ENCODE results near the gene CASQ1.
A peak's percentile ranks its signal among the peaks of the same experiment; 100 is the strongest.

The CASQ1 gene

DNA sequence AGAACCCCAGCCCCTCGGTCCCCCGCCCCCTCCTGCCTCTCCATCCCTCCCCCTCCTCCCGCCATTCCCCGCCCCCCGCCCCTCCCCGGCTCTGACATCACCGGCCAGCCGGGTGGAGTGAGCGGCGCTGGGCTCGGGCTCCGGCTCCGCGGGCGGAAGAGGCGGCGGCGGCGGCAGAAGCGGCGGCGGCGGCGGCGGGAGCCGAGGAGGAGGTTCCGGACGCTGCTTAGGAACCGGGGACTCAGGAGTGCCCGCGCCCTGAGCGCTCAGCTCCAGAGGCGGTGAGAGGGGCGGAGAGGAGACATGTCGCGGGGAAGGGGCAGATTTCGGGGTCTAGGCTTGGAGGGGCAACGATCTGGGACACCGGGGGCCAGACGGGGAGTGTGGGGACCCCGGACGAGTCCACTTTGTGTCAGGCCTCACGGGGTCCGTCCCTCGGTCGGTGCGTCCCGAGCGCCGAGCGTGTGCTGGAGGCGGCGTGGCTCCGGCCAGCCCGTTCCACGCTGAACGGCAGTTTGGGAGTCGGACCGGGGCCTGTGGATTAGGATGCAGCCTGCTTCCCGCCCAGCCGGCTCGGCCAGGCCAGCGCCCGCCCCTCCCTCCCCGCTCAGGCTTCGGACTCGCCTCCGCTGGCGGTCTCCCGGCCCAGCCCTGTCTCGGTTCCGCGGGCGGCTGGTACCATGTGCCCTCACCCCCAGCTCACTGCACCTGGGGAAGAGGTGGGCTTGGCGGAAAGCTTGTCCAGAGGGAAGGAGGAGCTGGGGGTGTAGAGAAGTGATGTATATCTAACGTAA lies 15.1 kb downstream of the CASQ1 start, which contains the start of gene PEA15:
TSS of gene PEA15 (plus strand) at position 143 of the 794 bp plus-strand sequence. CDS start 6,161 bp downstream, outside the sequence.
- DNase-seq: peak; percentile 71

DNA sequence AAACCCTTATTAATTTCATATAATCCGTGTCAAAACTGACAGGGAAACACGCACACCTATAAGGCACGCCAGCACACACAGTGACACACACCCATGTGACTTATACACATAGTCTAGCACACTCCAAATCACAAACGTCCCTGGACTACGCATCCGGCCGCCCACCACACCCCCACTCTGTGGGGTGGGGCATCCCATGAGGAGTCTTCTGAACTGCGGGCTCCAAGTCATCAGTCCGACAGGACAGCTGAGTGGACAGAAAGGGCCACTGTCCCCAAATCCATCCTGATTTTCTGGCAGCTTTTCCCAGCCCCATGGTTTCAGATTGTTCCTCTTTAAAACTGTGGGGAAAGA lies 15.6 kb downstream of the CASQ1 start:
- DNase-seq: peak; percentile 61

DNA sequence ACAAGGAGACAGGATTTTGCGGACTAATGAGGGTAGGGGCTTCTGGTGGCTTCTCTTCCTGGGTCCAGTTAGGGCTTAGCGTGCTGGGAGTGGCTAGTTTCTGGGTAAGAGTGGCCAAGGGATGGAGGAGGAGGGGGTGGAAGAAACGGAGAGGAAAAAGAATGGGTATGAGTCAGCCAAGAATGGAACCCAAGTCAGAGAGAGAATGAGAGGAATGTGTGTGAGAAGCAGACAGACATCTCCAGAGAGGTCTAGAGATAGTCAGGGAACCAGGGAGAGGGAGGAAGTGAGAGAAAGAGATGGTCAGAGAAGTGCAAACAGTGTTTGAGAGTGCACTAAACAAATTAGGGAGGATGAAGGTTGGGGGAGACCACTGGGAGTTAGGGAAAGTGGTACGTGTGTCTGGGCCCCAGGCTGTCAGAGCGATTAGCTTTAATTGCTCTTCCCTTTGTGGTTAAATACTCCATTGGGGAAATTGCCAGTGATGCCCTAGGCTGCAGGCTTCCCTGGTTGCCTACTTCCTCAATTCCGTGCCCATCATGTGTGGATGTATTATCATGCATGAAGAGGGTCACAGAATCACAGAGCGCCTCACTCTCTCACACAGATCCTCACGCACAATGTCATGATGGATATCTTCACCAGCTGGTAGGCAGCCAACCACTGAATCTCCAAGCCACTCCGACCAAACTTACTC lies 16.2 kb downstream of the CASQ1 start:
- no peak for DNase-seq

DNA sequence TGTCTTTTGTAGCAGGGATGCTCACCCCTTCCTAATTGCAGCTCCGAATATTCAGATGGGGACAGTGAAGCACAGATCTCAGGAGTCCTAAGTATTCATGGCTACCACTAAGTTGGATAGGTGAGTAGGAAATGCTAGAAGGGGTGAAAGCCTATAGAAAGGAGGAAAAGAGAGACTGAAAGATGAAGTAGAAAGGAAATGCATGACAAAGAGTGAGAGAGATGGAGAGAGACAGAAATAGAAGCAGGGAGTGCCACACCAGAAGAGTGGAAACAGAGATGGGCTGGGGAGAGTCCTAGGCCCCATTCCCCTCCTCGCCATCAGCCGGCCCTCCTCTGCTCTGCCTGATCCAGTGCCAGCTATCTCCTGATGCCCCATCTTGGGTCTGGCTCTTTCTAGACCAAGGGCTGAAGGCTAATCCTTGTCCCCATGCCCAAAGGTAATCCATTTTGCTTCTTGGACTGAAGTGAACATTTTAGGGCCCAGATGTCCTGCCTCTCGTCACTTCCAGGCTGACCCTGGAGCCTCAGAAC lies 16.8 kb downstream of the CASQ1 start:
- DNase-seq: no peak

DNA sequence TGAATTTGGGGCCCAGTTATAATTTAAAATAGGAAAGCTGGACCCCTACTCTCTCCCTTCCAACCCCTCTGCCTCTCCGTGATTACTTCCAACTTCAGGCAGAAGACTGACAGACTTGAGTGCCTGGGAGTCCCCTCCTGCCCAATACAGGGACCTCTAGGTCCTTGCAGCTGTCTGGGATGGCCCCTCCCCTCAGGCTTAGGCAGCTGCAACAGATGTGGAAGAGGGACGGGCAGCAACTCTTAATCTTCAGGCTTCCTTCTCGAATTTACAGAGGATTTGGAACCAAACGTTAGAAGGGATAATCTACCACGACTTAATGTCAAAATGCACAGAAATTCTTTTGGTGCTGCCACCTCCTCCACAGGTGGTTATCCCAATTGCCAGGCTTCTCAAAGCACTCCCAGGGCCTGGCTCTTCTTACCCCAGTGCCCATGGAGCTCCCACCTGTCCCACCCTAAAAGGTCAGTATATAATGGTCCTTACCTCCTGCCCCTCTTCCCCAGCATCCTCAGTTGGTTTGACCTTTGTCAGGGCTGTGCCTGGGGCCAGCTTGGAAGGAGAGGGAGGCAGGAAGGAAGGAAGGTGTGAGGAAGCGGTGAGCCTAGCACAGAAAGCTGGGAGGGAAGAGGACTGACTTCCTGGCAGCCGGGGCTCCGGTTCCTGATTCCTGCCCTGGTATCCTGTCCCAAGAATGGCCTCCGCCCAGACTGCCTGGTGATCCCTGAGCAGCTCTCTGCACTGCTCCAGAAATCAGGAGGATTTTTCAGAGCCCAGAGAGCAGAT lies 17.6 kb downstream of the CASQ1 start:
- no peak for DNase-seq

DNA sequence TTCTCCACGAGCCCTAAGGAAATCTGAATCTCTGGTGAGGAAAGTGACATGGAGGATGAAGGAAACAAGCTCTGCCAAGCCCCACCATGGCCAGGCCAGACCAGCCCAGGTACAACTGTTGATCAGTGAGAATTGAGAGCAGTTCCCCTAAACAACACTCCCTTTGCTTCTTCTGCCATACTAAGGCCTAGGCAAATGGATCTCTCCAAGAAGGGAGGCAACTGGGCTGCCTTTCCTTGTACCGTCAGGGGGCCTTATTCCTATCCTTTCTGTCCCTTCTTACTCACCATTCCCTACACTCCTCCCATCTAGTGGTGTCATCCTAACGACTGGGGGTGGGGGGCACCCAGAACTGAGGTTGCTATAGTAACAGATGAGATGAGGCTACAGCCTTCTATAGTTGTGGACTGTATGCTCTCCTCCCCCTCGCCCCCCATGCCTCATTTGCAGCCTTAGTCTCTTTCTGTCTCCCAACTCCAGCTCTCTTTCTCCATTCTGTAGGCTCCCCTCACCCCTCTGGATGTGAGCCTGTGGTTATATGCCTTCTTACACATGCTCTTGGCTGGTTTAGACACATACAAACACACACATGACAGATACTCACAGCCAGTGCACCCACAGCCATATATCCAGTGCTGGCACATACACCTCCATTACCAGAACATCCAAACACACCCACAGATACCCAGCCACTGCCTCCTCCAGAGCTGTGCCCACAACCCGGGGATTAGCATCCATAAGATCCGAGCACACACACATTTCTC lies 18.4 kb downstream of the CASQ1 start:
- DNase-seq: no peak

DNA sequence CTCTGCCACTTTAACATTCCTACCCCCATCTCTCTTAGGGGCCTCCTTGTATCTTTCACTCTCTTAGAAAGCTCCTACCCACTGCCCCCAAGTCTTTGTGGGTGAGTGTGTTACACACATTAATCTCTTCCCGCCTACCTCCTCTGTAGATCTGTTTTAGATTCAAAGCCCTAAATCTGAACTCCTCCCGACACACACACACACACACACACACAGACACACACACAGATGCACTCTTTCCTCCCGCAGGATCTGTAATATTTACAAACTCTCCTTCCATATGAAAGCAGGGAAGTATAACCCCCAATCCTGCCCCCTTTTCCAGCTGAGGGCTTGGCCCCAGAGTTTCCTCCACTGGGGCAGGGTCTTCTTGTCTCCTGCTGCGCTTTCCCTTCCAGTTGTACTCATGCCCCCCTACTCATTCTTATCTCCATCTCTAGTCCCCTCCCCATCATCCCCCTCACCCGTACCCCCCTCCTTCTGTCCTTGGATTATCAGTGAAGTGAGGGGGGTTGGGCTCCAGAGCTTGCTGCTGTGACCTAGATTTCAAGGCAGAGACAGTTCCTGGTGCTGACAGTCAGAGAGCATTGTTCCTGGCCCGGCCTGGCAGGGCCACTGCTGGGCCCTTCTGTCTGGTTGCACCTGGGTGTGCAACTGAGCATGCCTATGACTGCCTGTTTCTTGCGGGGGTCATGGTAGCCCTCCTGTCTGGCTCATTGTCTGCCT lies 19.1 kb downstream of the CASQ1 start:
- DNase-seq: no peak

DNA sequence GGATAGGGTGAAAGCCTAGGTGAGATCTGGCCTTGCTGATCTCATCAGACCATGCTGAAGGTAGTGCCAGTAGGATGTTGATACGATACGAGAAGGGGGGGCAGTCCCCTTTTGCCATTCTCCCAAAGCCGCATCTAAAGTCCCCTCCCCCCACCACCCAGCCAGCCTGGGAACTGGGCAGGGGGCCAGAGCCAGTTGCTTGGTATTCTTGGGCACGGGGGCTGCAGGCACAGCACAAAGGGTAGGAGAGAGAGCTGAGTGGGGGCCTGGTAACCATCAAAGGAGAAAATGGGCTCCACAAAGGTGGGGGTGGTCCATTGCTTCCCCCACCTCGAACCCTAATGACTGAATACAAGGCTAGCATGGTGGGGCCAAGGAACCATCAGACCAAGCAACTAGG lies 20.2 kb downstream of the CASQ1 start:
- no peak for DNase-seq

DNA sequence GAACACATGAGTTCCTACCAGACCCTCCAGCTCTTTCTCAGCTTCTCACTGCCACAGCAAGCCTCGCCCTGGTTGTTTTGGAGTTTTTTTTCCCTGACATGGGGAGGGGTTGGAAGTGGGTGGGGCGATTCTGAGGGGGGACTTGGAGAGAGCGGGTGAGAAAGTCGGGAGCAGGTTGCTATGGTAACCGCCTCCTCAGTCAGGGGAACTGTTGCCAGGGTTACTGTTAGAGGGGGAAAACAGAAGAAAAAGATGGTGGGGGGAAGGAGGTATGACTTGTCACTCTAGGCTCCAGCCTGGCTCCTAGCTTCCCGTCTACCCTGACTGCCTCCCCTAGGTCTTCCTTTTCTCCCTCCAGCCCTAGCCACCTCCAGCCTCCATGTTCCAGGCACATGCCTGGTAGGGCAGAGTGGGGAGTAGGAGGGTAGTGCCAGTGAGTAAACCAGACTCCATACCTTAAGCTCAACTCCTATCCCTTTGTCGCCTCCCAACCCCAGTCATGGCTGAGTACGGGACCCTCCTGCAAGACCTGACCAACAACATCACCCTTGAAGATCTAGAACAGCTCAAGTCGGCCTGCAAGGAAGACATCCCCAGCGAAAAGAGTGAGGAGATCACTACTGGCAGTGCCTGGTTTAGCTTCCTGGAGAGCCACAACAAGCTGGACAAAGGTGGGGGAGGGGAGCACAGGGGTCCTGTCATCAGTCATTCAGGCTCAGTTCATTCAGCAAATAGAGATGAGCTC lies 20.8 kb downstream of the CASQ1 start:
- no peak for DNase-seq

DNA sequence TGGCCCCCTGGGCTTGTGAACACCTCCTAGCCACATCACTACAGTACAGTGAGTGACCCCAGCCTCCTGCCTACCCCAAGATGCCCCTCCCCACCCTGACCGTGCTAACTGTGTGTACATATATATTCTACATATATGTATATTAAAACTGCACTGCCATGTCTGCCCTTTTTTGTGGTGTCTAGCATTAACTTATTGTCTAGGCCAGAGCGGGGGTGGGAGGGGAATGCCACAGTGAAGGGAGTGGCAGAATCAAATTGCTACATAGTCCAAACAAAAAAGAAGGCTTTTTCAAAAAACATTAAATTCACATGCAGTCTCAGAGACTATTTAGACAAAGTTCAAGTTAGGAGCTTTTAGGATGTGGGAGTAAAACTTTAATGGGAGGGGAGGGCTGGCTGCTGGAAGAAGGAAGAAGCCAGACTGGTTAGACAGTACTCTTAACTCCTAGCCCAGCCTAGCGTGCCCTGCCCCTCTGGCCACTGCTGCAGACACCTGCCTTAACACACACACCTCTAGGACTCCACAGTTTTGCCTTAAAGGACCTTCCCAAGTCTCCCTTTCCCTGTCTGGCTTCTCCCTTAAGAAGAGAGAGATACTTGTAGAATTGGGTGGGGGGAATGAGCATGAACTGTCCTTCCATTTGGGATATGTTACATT lies 24.2 kb downstream of the CASQ1 start:
- DNase-seq: no peak

DNA sequence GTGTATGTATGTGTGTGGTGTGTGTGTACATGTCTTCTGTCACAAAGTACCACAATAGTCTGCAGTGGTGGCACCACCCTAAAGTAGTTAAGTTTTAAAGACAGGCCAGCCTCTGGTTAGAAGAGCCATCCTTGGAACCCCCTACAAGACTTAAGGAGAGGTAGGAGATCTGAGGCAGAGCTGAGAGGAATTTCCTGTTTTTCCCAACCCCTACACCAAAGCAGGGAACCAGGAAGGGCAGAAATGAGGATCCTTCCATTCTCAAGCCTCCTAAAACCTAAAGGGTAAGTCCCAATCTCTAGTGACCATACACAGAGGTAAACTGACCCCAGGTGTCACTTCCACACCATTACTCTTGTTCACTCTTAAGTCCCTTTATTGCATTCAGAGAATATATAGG lies 25.9 kb downstream of the CASQ1 start:
- DNase-seq: no peak

DNA sequence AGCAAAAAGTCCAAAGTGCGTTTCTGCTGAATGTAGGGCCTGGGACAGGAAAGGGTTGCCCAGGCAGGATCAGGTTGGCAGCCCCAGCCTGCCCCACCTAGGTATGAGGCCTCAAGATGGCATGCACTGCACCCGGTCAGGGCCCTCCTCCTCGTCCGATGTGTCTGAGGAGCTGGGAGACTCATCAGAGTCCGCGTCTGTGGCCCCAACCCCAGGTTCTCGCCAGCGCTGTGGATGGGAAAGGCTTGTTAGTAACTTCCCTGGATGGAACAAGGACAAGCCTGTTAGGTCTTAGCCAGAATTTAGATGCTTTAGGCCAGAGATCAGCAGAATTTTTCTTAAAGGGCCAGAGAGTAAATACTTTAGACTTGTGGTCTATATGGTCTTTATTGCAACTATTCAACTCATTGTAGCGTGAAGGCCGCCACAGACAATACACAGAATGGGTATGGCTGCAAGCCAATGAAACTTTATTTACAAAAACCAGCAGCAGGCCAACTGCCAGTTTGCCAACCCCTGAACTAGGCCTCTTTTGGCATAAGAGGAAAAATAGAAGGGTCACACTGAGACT lies 27.2 kb downstream of the CASQ1 start:
- DNase-seq: no peak

DNA sequence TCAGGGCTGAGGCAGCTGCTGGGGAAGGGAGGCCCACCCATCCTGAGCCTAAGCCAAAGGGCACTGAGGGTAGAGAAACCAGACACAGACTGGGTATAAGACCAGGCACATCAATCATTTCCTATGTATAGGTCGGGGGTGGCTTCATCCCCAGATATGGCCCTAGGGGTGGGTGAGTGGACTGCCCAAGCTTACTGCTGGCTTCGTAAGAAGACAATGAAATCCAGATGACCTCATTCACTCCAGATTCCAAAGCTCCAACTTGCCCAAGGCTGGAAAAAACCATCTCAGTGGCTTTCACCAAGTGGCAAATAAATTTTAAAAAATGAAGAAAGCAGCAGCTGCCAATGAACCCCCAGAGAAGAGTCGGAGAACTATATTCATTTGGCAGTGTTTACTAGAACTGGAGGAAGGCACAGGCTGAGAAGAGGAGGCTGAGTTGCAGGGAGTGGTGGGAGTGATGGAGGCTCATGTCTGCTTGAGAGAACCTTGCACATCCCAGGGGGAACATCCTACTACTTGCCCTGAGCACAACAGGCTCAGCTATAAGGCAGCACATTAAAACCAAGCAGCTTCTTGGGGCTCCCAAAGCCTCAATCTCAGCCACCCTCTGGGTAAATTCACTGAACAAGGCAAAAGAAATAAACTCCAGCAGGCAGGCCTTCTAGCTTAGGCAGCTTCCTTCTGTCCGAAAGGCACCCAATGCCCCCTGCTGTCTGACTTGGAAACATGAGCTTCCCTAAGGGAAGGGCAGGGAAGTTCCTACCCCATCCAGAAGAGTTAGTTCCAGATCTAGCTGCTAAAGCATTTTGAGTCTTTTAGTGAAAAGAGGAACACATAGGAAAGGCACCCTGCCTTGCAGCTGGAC lies 28.9 kb downstream of the CASQ1 start:
- DNase-seq: no peak

DNA sequence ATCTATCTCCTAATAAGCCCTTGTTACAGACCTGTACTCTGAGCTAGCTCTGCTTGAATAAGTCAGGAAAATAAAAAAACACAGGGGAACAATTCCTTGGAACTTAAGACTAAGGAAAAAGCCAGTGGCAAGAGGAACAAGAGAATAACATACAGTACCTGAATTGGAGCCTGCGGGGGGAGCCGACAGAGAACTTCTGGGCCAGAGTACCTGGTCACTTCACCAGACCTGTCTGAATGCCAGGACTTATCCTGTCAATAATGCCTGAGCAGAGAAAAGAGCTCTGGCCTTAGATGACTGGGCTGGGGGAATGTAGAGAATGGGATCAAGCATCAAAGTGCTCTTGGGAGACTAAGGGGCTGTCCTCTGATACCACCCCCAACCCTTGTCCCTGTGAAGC lies 29.9 kb downstream of the CASQ1 start:
- DNase-seq: no peak

DNA sequence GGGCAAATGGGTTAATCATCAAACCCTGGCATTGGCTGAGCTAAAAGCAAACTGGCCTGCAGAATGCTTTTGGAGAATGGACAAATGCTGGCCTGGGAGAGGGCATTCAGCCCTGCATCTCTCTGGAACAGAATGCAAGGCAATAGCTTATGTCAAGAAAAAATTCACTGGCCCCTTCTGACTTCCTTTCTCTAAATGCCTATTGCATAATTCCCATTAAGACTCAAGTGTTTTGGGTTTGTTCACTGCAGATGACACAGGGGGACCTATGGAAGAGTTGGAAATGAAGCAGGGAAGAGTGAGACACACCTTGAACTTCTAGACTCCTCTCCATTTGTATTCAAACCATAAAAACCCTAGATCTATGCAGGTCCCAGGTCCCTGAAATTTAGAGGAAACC lies 30.7 kb downstream of the CASQ1 start:
- no peak for DNase-seq

DNA sequence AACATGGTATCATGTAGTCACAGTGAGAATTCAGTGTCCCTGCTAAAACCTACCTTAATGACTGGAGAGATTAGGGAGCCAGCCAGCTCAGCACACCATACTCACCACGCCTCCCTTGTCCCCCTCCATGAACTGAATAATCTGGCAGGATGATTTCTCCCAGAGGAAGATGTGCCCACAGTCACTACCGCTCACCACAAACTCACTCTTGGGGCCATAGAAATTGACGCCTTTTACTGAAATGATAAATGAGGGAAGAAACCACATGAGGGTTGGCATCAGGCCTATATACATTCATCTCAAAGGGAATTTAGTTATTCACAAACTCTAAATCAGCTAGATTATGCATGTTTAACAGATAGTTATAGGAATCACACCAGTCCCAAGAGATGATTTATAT lies 32.2 kb downstream of the CASQ1 start:
- DNase-seq: no peak

DNA sequence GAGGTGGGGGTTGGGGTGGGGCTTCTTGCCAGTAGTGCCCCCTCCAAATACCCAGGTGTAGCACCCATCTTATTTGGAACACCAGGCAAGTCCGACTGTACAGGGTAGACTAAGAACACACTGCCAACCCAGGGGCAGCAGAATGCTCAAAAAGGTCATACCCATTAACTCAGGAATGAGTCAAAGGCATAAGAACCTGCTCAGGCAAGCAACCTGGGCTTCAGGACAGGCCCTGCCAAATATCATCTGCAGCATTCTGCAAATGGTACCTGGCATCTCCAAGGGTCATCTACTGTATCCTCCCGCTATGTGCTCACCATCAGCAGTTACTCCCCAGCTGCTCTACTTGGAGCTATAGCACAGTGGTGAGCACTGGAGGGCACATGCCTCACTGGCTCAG lies 34.2 kb downstream of the CASQ1 start:
- DNase-seq: no peak

DNA sequence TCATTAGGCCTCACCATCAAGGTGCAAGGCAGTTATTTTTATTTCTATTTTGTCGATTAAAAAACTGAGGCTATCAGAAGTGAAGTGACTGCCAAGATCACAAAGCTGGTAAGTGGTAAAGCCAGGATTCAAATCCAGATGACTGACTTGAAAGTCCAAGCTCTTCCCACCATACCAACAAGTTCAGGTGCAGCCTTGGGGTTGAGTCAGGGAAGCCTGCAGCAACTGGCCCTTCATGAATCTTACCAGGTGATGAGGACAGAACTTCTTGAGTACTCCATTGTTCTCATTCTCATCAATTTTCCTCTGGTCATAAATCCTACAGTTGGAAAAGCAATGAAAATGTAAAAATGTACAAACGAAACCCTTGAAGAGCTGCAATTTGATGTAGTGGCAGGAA lies 35.0 kb downstream of the CASQ1 start:
- no peak for DNase-seq

DNA sequence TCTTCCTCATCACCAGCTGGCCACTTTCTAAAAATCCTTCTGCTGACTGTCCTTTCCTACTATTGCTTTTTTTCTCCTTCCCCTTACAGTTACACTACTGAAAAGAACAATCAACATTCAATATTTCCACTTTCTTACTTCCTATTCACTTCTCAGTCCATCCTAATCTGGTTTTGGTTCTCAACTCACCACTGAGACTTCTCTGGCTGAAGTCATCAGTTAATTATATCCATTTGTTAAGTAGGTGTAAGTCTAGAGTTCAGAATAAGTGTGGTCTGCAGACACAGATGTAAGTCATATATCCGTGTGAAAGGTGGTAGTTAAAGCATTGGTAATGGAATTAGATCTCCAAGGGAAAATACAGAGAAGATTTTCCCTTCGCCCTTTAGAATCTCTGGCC lies 36.2 kb downstream of the CASQ1 start:
- no peak for DNase-seq
